ENCODE data around the gene FBN2.

DNA sequence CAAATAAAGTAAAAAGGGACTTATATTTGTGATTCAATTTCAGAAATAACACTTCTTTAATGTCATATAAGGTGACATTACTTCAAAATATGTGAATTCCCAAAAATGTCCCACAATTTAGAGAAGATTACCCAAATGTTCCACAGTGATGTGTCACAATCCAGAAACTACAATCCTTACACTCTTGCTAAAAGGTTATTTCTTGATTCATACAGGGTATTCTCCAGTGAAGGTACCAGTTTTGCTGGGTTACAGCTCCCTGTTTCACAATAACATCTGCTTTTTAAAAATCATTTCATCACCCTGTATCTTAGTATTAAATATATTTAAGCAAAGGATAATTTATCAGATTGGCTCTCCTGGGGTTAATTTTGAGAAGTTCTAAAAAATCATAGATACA, 11.0 kb downstream of the FBN2 start:
- no peak for TF ChIP-seq POLR2AphosphoS5 (IDR thresholded peaks at IDR 0.05; ENCODE audit: borderline replicate concordance, low read depth, low read length)
- TF ChIP-seq EZH2 (IDR thresholded peaks at IDR 0.05), result no peak
- no peak for TF ChIP-seq FOXP2 (optimal IDR thresholded peaks at IDR 0.05; ENCODE audit: control extremely low read depth, extremely low read length, insufficient read depth)
